HepG2 (cell line): ENCODE data around the gene S100A4. TPM values are rescaled to one million over a fixed set of nuclear protein-coding genes. Genes with fewer than 3 reads are reported as not detected.

ENCODE experiments used
- ARNTL ChIP-seq: sonication (generic); formaldehyde crosslinking; IDR thresholded peaks from 2 replicates; pipeline ENCODE4 v1.4.0; 2020; ENCODE audit warnings: mild to moderate bottlenecking, missing genetic modification reagents
- BRD4 ChIP-seq: sonication (generic); formaldehyde crosslinking; IDR thresholded peaks from 2 replicates; pipeline ENCODE4 v1.4.0; 2020; ENCODE audit warnings: missing genetic modification reagents
- FOXM1 ChIP-seq: sonication (generic); formaldehyde crosslinking; IDR thresholded peaks from 2 replicates; pipeline ENCODE4 v1.5.0; 2020; ENCODE audit warnings: missing genetic modification reagents
- KDM2A ChIP-seq: sonication (generic); formaldehyde crosslinking; IDR thresholded peaks from 2 replicates; pipeline ENCODE4 v1.4.0; 2020; ENCODE audit warnings: low read depth, missing genetic modification reagents, borderline replicate concordance
- KIAA2018 ChIP-seq: sonication (generic); formaldehyde crosslinking; IDR thresholded peaks from 2 replicates; pipeline ENCODE4 v1.5.0; 2020; ENCODE audit warnings: mild to moderate bottlenecking, missing genetic modification reagents, borderline replicate concordance
- MTF2 ChIP-seq: sonication (generic); formaldehyde crosslinking; IDR thresholded peaks from 2 replicates; pipeline ENCODE4 v1.5.0; 2020; ENCODE audit warnings: missing genetic modification reagents, borderline replicate concordance
- NONO ChIP-seq, 2 experiments: fragments of 450-650 bp in 1 of 2; sonication (generic) in 1 of 2; formaldehyde crosslinking in 1 of 2; IDR thresholded peaks in 1 of 2; conservative IDR thresholded peaks in 1 of 2; 2 replicates each; pipeline versions ENCODE4 v1.6.1 to v1.8.0; 2017 to 2022; ENCODE audit warnings: mild to moderate bottlenecking in 1 of 2, missing genetic modification reagents in 1 of 2, moderate library complexity in 1 of 2
- PATZ1 ChIP-seq: sonication (generic); formaldehyde crosslinking; IDR thresholded peaks from 2 replicates; pipeline ENCODE4 v1.4.0; 2020; ENCODE audit warnings: missing genetic modification reagents
- PITX1 ChIP-seq: sonication (generic); formaldehyde crosslinking; IDR thresholded peaks from 2 replicates; pipeline ENCODE4 v1.5.1; 2020; ENCODE audit warnings: mild to moderate bottlenecking, missing genetic modification reagents
- RELA ChIP-seq: sonication (generic); formaldehyde crosslinking; IDR thresholded peaks from 2 replicates; pipeline ENCODE4 v1.4.0; 2020; ENCODE audit warnings: missing genetic modification reagents
- TAF1 ChIP-seq: sonication (generic); formaldehyde crosslinking; IDR thresholded peaks from 2 replicates; pipeline ENCODE4 v1.4.0; 2020; ENCODE audit warnings: missing genetic modification reagents
- ZNF160 ChIP-seq: sonication (generic); formaldehyde crosslinking; IDR thresholded peaks from 2 replicates; pipeline ENCODE4 v1.8.0; 2022; ENCODE audit warnings: mild to moderate bottlenecking, inconsistent platforms, missing genetic modification reagents
- ZNF230 ChIP-seq: sonication (generic); formaldehyde crosslinking; IDR thresholded peaks from 2 replicates; pipeline ENCODE4 v1.4.0; 2020; ENCODE audit warnings: mild to moderate bottlenecking, missing genetic modification reagents
- ZNF232 ChIP-seq: sonication (generic); formaldehyde crosslinking; IDR thresholded peaks from 2 replicates; pipeline ENCODE4 v1.4.0; 2020; ENCODE audit warnings: missing genetic modification reagents, borderline replicate concordance
- ZNF234 ChIP-seq: sonication (generic); formaldehyde crosslinking; conservative IDR thresholded peaks from 2 replicates; pipeline ENCODE4 v1.5.1; 2020; ENCODE audit warnings: mild to moderate bottlenecking, missing genetic modification reagents
- ZNF556 ChIP-seq: sonication (generic); formaldehyde crosslinking; IDR thresholded peaks from 2 replicates; pipeline ENCODE4 v1.4.0; 2020; ENCODE audit warnings: mild to moderate bottlenecking, missing genetic modification reagents, borderline replicate concordance
- ZNF883 ChIP-seq: sonication (generic); formaldehyde crosslinking; IDR thresholded peaks from 2 replicates; pipeline ENCODE4 v1.5.1; 2020; ENCODE audit warnings: mild to moderate bottlenecking, missing genetic modification reagents; ENCODE audit errors: not compliant biosample characterization
- polyA plus RNA-seq, 8 experiments: library from polyadenylated mRNA; depleted of rRNA in 3 of 8; stranded (reverse) in 7 of 8; unstranded in 1 of 8; fragments of >200 nt; fragmentation: Illumina TruSeq in 4 of 8; extraction: Trizol in 4 of 8; gene quantifications; 2 replicates each; pipeline versions ENCODE4 v1.2.1 to v1.2.3, GENCODE V29; 2011 to 2016; ENCODE audit warnings: low read depth in 4 of 8, missing spikeins in 1 of 8, mixed read lengths in 1 of 8; ENCODE audit not compliant: insufficient read depth in 1 of 8
- total RNA-seq, 5 experiments: library from RNA; depleted of rRNA; stranded (reverse); fragments of >200 nt; fragmentation: Illumina TruSeq; extraction: Trizol; gene quantifications; 2 replicates each; pipeline ENCODE4 v1.2.3, GENCODE V29; 2016; ENCODE audit warnings: low read depth in 1 of 5
- TF ChIP-seq, protein P1 (sequence below): sonication (generic); formaldehyde crosslinking; IDR thresholded peaks from 2 replicates; pipeline ENCODE4 v1.8.0; 2022; ENCODE audit warnings: missing genetic modification reagents, mild to moderate bottlenecking, borderline replicate concordance

The S100A4 gene
- total and polyA plus RNA-seq, 2 of the 13 experiments (the other 11 are each of a cell fraction or from before 2014, with no cell fraction given), result 12.9 to 20.2 TPM

- TF ChIP-seq KIAA2018, result no peak
- TF ChIP-seq NONO (IDR thresholded peaks at IDR 0.05), result no peak
- TF ChIP-seq NONO (CRISPR knock-in tag; conservative IDR thresholded peaks at IDR 0.05), result no peak
- no peak for TF ChIP-seq RELA (CRISPR knock-in tag)
- TF ChIP-seq ZNF230 (CRISPR knock-in tag), result 0 out of 2 replicates have a peak, but pooled peaks have one; percentile 49
- no peak for TF ChIP-seq ZNF234 (CRISPR knock-in tag)
- no peak for TF ChIP-seq PITX1 (CRISPR knock-in tag)
- no peak for TF ChIP-seq KDM2A (CRISPR knock-in tag)
- TF ChIP-seq BRD4 (CRISPR knock-in tag), result 0 out of 2 replicates have a peak, but pooled peaks have one; percentile 2
- TF ChIP-seq ARNTL (CRISPR knock-in tag), result no peak
- TF ChIP-seq ZNF160, result no peak
- TF ChIP-seq, protein P1, sequence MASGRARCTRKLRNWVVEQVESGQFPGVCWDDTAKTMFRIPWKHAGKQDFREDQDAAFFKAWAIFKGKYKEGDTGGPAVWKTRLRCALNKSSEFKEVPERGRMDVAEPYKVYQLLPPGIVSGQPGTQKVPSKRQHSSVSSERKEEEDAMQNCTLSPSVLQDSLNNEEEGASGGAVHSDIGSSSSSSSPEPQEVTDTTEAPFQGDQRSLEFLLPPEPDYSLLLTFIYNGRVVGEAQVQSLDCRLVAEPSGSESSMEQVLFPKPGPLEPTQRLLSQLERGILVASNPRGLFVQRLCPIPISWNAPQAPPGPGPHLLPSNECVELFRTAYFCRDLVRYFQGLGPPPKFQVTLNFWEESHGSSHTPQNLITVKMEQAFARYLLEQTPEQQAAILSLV (CRISPR knock-in tag), result no peak
- no peak for TF ChIP-seq MTF2 (CRISPR knock-in tag)
- peak; percentile 55 for TF ChIP-seq ZNF883 (CRISPR knock-in tag)
- no peak for TF ChIP-seq ZNF232 (CRISPR knock-in tag)
- peak; percentile 43; the same call in 1 of the 2 replicates for TF ChIP-seq TAF1
- peak; percentile 62; the same call in 1 of the 2 replicates for TF ChIP-seq PATZ1
- TF ChIP-seq ZNF556, result no peak
- TF ChIP-seq FOXM1 (CRISPR knock-in tag), result no peak
Measured at GRCh38 chr1:153544453-153545066, 1.0 kb downstream of the S100A4 start (continued).
